RWPE1 (cell line): ENCODE results near the gene NRN1.

Experiments used
- CTCF ChIA-PET: fragments of 350-600 bp; sonication (Branson Sonifier 250); formaldehyde crosslinking; extraction: SDS; loops from one replicate; lab custom pipeline; 2021; lab: Yijun Ruan, JAX
- POLR2A ChIA-PET: fragments of 400-600 bp; formaldehyde crosslinking; extraction: SDS; loops from one replicate; lab custom pipeline; 2020; ENCODE audit warnings: antibody characterized with exemption; ENCODE audit not compliant: low non-redundant PET; lab: Yijun Ruan, JAX
- DNase-seq: peaks from one replicate; pipeline ENCODE4 v3.0.0; 2012; ENCODE audit warnings: low spot score
- H3K27ac ChIP-seq: fragments of 450-650 bp; 2 replicates; pipeline ENCODE4 v1.5.1; 2017
- CTCF ChIP-seq: fragments of 450-650 bp; conservative IDR thresholded peaks from 2 replicates; pipeline ENCODE4 v1.5.1; 2017; ENCODE audit warnings: low read depth, mild to moderate bottlenecking

The NRN1 gene, protein sequence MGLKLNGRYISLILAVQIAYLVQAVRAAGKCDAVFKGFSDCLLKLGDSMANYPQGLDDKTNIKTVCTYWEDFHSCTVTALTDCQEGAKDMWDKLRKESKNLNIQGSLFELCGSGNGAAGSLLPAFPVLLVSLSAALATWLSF

DNA sequence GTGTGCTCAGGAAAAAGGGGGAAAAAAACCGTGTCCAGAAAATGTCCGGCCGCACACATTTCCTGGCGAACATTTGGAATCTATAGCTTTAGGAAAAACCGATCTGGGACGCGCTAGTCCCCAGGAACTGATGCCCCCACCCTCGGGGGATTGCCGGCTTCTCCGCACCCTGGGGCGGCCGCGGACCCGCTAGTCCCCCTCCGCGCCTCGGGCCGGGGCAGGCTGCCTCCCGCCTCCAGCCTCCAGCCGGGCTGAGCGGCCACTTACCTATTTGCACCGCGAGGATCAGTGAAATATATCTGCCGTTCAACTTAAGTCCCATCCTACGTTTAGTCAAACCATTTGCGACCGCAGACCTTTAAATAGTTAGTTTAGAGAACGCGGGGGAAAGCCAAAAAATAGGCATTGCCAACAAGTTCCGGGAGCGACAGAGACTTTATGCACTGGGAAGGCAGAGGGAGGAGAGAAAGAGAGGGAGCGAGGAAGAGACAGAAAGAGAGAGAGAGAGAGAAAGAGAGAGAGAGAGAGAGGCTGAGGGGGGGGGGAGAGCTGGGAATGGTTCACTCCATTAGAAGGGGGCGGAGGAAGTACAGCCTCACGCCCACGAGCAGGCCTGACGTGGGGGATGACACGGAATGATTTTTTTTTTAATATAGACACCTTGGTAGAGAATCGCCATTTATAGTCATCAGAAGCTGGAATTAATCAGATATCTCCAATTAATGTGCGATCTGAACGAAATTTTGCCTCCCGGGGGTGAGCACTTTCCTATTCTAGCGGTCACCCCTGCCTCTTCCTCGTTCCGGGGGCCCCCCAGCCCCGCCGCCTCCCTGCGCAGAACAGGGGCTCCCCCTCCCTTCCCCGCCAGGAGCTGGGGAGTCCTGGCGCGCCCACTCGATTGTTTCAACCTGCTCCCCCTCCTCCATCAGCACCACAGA is at the start of gene NRN1:
NRN1 (minus strand) TSS at position 498 of the 938 bp plus-strand sequence; CDS start at position 322, 176 bp downstream.
- CTCF ChIA-PET, result interaction anchor here (1.4 kb wide), 1 partner anchor 9 kb away, joined by 7 read pairs; no protein-coding TSS in a partner anchor
- POLR2A ChIA-PET, result no interaction called here
- TF ChIP-seq CTCF, result no peak
- no peak within 1 kb of the TSS for H3K27ac ChIP-seq
- no peak for DNase-seq

GRCh38 chr6:6052216-6052615 is 45.5 kb upstream of the NRN1 start:
- ChIA-PET CTCF (no interaction called here), POLR2A (no interaction called here)
- DNase-seq, result no peak
- H3K27ac ChIP-seq, result no peak overlapping the region
- no peak for TF ChIP-seq CTCF

DNA sequence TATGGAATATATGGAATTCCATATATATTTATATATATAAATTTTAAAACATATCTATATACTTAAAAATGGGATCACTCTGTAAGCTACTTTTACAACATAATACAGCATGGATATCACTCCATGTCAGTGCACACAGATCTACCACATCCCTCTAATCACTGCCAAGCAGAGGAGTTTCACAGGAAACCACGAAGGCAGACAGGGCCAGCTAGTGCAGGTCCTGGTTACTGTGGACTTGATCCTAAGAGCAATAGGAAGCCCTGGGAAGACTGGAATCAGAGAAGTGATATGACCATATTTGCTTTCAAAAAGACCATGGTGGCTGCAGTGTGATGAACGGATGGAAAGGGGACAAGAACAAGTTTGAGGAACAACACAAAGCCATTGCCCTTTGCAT is 40.0 kb upstream of the NRN1 start:
- POLR2A ChIA-PET, result no interaction called here
- DNase-seq, result no peak
- TF ChIP-seq CTCF, result no peak
- no peak overlapping the region for H3K27ac ChIP-seq
- CTCF ChIA-PET, result no interaction called here

GRCh38 chr6:6039946-6040509 is 33.3 kb upstream of the NRN1 start:
- TF ChIP-seq CTCF, result no peak
- ChIA-PET CTCF (interaction anchor here (1.2 kb wide), 1 partner anchor 32 kb away, joined by 3 read pairs; no protein-coding TSS in a partner anchor), POLR2A (no interaction called here)
- no peak for DNase-seq
- H3K27ac ChIP-seq, result no peak overlapping the region

DNA sequence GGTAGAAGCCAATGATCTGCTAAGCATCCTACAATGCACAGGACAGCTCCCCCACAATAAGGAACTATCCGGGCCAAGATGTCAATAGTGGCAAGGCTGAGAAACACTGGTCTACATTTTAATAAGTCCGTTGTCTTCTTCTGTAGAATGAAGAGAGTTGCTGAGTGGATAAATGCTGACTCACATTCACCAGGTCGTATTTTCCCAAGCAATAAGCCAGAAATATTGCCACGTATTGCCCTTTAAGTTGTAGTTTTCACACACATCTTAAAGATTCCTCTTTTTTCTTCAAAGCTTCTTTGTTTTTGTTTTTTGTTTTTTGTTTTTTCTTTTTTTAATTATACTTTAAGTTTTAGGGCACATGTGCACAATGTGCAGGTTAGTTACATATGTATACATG is 30.5 kb upstream of the NRN1 start:
- CTCF ChIA-PET, result no interaction called here
- DNase-seq, result no peak
- H3K27ac ChIP-seq, result no peak overlapping the region
- no peak for TF ChIP-seq CTCF
- POLR2A ChIA-PET, result no interaction called here

GRCh38 chr6:6033858-6034257 is 27.1 kb upstream of the NRN1 start:
- CTCF ChIA-PET, result no interaction called here
- POLR2A ChIA-PET, result no interaction called here

More at GRCh38 chr6:6033858-6034257, 27.1 kb upstream of the NRN1 start:
- no peak for DNase-seq
- no peak overlapping the region for H3K27ac ChIP-seq
- TF ChIP-seq CTCF, result no peak
